Activated T-helper 1 cell treated with Interleukin-2 at 50 U/mL for 16 hours (primary cell): Measurements from ENCODE around the gene PTPRN2.
"Not testable (repeated sequence)": the region's sequence is repeated elsewhere in the genome, so short reads cannot be mapped to it uniquely, and the experiment has no call there.

ENCODE experiments used
- DNase-seq: peaks from one replicate; pipeline ENCODE4 v3.0.0-alpha.2; 2020; ENCODE audit warnings: low read depth

The PTPRN2 gene

DNA sequence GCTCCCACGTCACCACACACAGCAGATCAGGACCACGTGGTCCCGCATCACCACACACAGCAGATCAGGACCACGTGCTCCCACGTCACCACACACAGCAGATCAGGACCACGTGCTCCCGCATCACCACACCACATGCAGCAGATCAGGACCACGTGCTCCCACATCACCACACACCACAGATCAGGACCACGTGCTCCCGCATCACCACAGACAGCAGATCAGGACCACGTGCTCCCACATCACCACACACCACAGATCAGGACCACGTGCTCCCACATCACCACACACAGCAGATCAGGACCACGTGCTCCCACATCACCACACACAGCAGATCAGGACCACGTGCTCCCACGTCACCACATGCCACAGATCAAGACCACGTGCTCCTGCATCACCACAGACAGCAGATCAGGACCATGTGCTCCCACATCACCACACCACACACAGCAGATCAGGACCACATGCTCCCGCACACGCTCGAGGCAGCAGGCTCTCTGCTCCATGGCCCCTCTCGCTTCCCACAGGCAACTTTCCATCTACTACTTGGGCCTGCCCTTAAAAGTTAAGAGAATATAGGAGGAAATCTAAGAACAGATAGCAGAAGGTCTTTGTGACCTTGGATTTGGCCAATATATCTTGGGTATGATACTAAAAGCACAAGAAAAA, 1024.0 kb downstream of the PTPRN2 start:
- not testable (repeated sequence) for DNase-seq

GRCh38 chr7:157562522-157563398, 1024.9 kb downstream of the PTPRN2 start:
- not testable (repeated sequence) for DNase-seq

DNA sequence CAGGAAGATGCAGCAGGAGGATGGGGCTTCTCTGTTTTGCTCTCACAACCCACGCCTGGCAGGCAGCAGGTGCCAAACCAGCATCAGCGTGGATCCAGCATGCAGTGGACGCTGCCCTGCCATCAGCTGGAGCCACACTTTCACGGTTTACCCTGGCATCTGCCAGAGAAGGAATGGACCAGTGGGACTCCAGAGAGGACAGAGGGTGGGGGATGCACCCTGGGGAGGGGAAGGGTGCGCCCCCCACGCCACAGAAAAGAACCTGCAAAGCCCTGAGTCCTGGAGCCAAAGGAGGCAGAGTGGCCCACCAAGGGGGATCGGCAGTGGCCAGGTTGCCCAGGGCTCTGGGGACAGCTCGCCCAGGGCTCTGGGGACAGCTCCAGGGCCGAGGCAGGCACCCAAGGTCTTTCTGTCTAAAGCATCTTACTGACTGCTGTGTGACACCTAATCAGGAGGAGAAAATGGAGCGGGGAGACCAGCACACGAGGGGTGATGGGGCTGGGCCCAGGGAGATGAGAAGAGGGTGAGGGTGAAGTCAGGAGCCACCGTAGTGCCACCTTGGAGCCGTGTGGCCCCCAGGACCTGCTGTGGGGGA, 1025.7 kb downstream of the PTPRN2 start:
- DNase-seq = no peak

DNA sequence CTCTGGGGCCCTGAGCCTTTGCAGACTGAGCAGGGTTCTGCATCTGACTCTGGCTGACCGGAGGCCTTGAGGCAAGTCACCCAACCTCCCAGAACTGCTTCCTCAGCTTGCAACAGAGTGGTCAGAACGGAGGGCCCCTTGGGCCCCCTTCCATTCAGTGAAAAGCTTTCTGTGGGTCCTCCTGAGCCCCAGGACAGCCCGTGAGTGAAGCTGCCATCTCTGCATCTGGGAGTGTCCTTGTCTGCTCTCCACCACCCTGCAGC, 1026.2 kb downstream of the PTPRN2 start:
- no peak for DNase-seq

GRCh38 chr7:157560710-157561522, 1026.7 kb downstream of the PTPRN2 start:
- no peak for DNase-seq

DNA sequence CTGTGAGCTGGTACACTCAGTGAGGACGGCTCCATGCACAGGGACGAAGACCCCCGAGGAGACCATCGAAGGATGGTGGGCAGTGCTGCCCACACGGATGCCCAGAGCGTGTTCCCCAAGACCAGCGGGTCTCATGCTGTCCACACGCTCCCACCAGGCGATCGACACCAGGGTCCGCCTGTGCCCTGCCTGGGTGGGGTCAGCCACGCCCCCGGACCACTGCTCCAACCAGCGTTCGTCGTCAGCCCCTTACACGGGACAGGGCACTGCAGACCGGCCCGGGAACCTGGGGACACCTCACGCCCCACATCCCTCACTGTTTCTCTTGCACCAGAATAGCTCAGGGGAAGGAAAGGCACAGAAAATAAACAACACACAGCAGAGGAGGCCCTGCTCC, 1027.4 kb downstream of the PTPRN2 start:
- no peak for DNase-seq

- no peak for DNase-seq
These were observed 1027.9 kb downstream of the PTPRN2 start for GRCh38 chr7:157559596-157560257.

DNA sequence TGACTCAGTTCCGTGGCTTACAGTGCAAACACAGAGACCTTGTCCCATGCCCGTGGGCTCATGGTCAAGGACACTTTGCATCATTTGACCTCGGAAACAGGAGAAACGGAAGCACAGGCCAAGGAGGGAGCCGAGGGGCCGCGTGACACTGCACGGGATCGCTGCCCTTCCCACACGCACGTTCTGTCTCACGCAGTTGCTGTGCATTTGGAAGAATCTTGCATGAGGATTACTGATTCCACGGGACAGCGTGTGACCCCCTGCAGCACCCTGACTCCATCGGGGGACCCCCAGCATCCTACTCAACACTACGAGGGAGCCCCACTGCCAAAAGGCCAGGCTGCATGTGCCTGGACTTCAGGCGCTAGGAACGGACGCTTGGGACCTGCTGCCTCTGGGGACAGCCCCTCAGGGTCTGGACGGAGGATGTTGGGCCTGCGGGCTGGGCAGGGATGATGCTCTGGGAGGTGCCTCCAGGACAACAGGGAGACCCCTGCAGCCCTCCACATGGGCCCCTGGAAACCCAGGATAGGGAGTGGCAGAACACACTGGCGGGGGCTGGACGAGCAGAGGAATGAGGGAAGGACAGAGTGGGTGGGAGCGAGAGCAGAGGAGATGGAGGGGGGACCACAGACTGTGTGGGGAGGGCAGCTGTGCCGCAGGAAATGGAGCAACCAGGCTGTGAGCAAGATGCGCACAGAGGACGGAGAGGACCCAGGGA, 1028.6 kb downstream of the PTPRN2 start:
- no peak for DNase-seq

- no peak for DNase-seq
These were observed 1029.1 kb downstream of the PTPRN2 start for GRCh38 chr7:157558516-157558874.

GRCh38 chr7:157558061-157558460, 1029.6 kb downstream of the PTPRN2 start:
- no peak for DNase-seq

- DNase-seq = no peak
These were observed 1030.4 kb downstream of the PTPRN2 start for GRCh38 chr7:157557263-157557662.

DNA sequence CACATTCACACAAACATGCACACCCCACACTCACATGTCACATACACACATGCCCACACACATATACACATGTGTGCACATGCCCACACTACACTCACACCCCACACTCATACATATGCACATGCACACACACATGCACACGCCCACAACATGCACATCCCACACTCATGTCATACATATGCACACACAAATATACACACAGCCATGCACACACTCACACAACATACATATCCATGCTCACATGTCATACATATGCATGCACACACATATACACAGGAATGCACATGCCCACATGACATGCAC, 1031.0 kb downstream of the PTPRN2 start:
- DNase-seq = no peak

GRCh38 chr7:157555944-157556641, 1031.5 kb downstream of the PTPRN2 start:
- no peak for DNase-seq

DNA sequence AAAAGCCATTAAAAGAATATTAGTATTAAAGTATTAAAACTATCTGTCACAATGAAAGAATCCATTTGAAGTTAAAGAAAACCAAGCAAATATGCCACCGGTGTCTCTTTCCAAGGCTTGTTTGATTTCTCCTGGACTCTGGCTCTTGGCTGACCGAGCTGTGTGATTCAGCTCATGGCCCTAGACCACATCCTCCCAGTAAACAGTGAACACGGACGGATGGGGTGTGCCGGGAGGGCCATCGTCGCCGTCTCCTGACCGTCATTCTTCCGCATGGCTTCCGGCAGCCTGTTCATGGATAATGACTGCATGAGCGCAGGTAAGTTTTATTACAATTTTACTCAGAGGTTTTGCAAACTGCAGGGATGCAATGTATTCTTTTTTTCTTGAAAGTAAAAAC, 1032.3 kb downstream of the PTPRN2 start:
- no peak for DNase-seq

- DNase-seq = no peak
These were observed 1033.0 kb downstream of the PTPRN2 start for GRCh38 chr7:157554393-157555238.

- no peak for DNase-seq
These were observed 1034.4 kb downstream of the PTPRN2 start for GRCh38 chr7:157553256-157553655.

GRCh38 chr7:157552295-157552993, 1035.2 kb downstream of the PTPRN2 start:
- DNase-seq = no peak

GRCh38 chr7:157551325-157552070, 1036.1 kb downstream of the PTPRN2 start:
- no peak for DNase-seq
